Measurements from ENCODE around the gene UBL4A.

UBL4A gene

DNA sequence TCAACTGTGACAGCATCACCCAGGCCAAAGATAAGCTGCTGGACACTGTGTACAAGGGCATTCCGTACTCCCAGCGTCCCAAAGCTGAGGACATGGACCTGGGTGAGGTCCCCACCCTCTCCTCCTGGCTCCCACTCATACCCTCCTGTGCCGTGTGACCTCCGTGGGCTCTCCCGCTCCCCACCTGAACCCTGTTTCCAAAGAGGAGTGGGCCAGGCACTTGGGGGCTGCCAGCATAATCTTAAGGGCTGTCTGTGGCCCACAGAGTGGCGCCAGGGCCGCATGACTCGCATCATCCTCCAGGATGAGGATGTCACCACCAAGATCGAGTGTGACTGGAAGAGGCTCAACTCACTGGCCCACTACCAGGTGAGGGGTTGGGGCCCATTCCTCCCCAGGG lies 17.3 kb downstream of the UBL4A start:
- no peak overlapping the region for H2BK15ac ChIP-seq (ENCODE audit: low read length)
- H2BK5ac ChIP-seq (ENCODE audit: low read length) = no peak overlapping the region
- no peak overlapping the region for H2AFZ ChIP-seq (ENCODE audit: low read length)
- H2AK5ac ChIP-seq (ENCODE audit: low read depth, low read length) = no peak overlapping the region
- H3K79me1 ChIP-seq (ENCODE audit: low read depth, low read length) = peaks cover 2% of the 10 kb centered on the region
- no peaks in the 10 kb centered on the region for H3K27me3 ChIP-seq (ENCODE audit: control insufficient read depth in 3 of 3, insufficient read depth in 3 of 3, low read depth in 1 of 3, low read length in 3 of 3)
- H4K8ac ChIP-seq (ENCODE audit: low read depth, low read length) = no peak overlapping the region
- no peak overlapping the region for H2BK120ac ChIP-seq (ENCODE audit: low read depth, low read length)
- no peak overlapping the region for H3K9ac ChIP-seq (ENCODE audit: low read depth, low read length, poor library complexity)
- H3K9me3 ChIP-seq (replicated peaks in 1 of 2; ENCODE audit: control insufficient read depth in 2 of 2, insufficient read depth in 1 of 2, low read depth in 1 of 2, low read length in 2 of 2) = no peaks in the 10 kb centered on the region
- H3K36me3 ChIP-seq (replicated peaks in 1 of 2; ENCODE audit: control insufficient read depth in 2 of 2, insufficient read depth in 2 of 2, low read length in 2 of 2) = peaks cover 15 to 81% of the 10 kb centered on the region in 2 donors
- no peak overlapping the region for H3K4me2 ChIP-seq (ENCODE audit: insufficient read depth, low read length, poor library complexity, severe bottlenecking)
- H3K18ac ChIP-seq (ENCODE audit: low read length) = no peak overlapping the region
- H3K4ac ChIP-seq (ENCODE audit: low read length) = no peak overlapping the region
- H4K91ac ChIP-seq (ENCODE audit: low read depth, low read length, poor library complexity) = no peak overlapping the region
- no peaks in the 10 kb centered on the region for H3K4me1 ChIP-seq (ENCODE audit: control insufficient read depth in 2 of 2, insufficient read depth in 1 of 2, low read depth in 1 of 2, low read length in 2 of 2)
- H3K14ac ChIP-seq (ENCODE audit: low read length) = no peak overlapping the region
- no peak for DNase-seq (ENCODE audit: low spot score)
- no peak overlapping the region for H2BK12ac ChIP-seq (ENCODE audit: low read length)
- H3K27ac ChIP-seq (replicated peaks; ENCODE audit: low read length) = no peak overlapping the region
- no CpG with 5 or more reads among the region's 9 CpGs for WGBS, 2 donors (ENCODE audit: extremely low coverage in 2 of 2, insufficient read length in 2 of 2, insufficient replicate concordance in 1 of 2)
- no peak overlapping the region for H3K4me3 ChIP-seq (ENCODE audit: low read length in 2 of 2)
- no peak overlapping the region for H3K23ac ChIP-seq (ENCODE audit: low read depth, low read length, poor library complexity)

- H3K4ac ChIP-seq (ENCODE audit: low read length) = no peak overlapping the region
- no peak overlapping the region for H3K23ac ChIP-seq (ENCODE audit: low read depth, low read length, poor library complexity)
- no peaks in the 10 kb centered on the region for H3K4me1 ChIP-seq (ENCODE audit: control insufficient read depth in 2 of 2, insufficient read depth in 1 of 2, low read depth in 1 of 2, low read length in 2 of 2)
- no peak overlapping the region for H2BK120ac ChIP-seq (ENCODE audit: low read depth, low read length)
- H3K27ac ChIP-seq (replicated peaks; ENCODE audit: low read length) = no peak overlapping the region
- H3K9ac ChIP-seq (ENCODE audit: low read depth, low read length, poor library complexity) = no peak overlapping the region
- H2BK12ac ChIP-seq (ENCODE audit: low read length) = no peak overlapping the region
- no peak overlapping the region for H4K8ac ChIP-seq (ENCODE audit: low read depth, low read length)
- H3K14ac ChIP-seq (ENCODE audit: low read length) = no peak overlapping the region
- H2BK15ac ChIP-seq (ENCODE audit: low read length) = no peak overlapping the region
- no peak overlapping the region for H2BK5ac ChIP-seq (ENCODE audit: low read length)
- H3K79me1 ChIP-seq (ENCODE audit: low read depth, low read length) = peaks cover 2% of the 10 kb centered on the region
- no peak overlapping the region for H3K4me3 ChIP-seq (ENCODE audit: low read length in 2 of 2)
- no peak overlapping the region for H4K91ac ChIP-seq (ENCODE audit: low read depth, low read length, poor library complexity)
- WGBS, 2 donors (ENCODE audit: extremely low coverage in 2 of 2, insufficient read length in 2 of 2, insufficient replicate concordance in 1 of 2) = no CpG with 5 or more reads among the region's 23 CpGs
- DNase-seq (ENCODE audit: low spot score) = no peak
- H3K4me2 ChIP-seq (ENCODE audit: insufficient read depth, low read length, poor library complexity, severe bottlenecking) = no peak overlapping the region
- H2AK5ac ChIP-seq (ENCODE audit: low read depth, low read length) = no peak overlapping the region
- H2AFZ ChIP-seq (ENCODE audit: low read length) = no peak overlapping the region
- H3K18ac ChIP-seq (ENCODE audit: low read length) = no peak overlapping the region
- no peaks in the 10 kb centered on the region for H3K9me3 ChIP-seq (replicated peaks in 1 of 2; ENCODE audit: control insufficient read depth in 2 of 2, insufficient read depth in 1 of 2, low read depth in 1 of 2, low read length in 2 of 2)
- no peaks in the 10 kb centered on the region for H3K27me3 ChIP-seq (ENCODE audit: control insufficient read depth in 3 of 3, insufficient read depth in 3 of 3, low read depth in 1 of 3, low read length in 3 of 3)
- peaks cover 16 to 75% of the 10 kb centered on the region in 2 donors for H3K36me3 ChIP-seq (replicated peaks in 1 of 2; ENCODE audit: control insufficient read depth in 2 of 2, insufficient read depth in 2 of 2, low read length in 2 of 2)
Observed at GRCh38 chrX:154468217-154468616, 18.2 kb downstream of the UBL4A start.

GRCh38 chrX:154467556-154467955 lies 18.9 kb downstream of the UBL4A start:
- no peak overlapping the region for H3K4ac ChIP-seq (ENCODE audit: low read length)
- H3K27ac ChIP-seq (replicated peaks; ENCODE audit: low read length) = no peak overlapping the region
- no peak overlapping the region for H3K4me3 ChIP-seq (ENCODE audit: low read length in 2 of 2)
- no CpG with 5 or more reads among the region's 21 CpGs for WGBS, 2 donors (ENCODE audit: extremely low coverage in 2 of 2, insufficient read length in 2 of 2, insufficient replicate concordance in 1 of 2)
- H3K14ac ChIP-seq (ENCODE audit: low read length) = no peak overlapping the region
- H3K9ac ChIP-seq (ENCODE audit: low read depth, low read length, poor library complexity) = no peak overlapping the region
- H3K9me3 ChIP-seq (replicated peaks in 1 of 2; ENCODE audit: control insufficient read depth in 2 of 2, insufficient read depth in 1 of 2, low read depth in 1 of 2, low read length in 2 of 2) = no peaks in the 10 kb centered on the region
- peaks cover 2% of the 10 kb centered on the region for H3K79me1 ChIP-seq (ENCODE audit: low read depth, low read length)
- no peak overlapping the region for H4K8ac ChIP-seq (ENCODE audit: low read depth, low read length)
- no peaks in the 10 kb centered on the region for H3K4me1 ChIP-seq (ENCODE audit: control insufficient read depth in 2 of 2, insufficient read depth in 1 of 2, low read depth in 1 of 2, low read length in 2 of 2)
- H3K4me2 ChIP-seq (ENCODE audit: insufficient read depth, low read length, poor library complexity, severe bottlenecking) = no peak overlapping the region
- H2AK5ac ChIP-seq (ENCODE audit: low read depth, low read length) = no peak overlapping the region
- no peaks in the 10 kb centered on the region for H3K27me3 ChIP-seq (ENCODE audit: control insufficient read depth in 3 of 3, insufficient read depth in 3 of 3, low read depth in 1 of 3, low read length in 3 of 3)
- H2BK12ac ChIP-seq (ENCODE audit: low read length) = no peak overlapping the region
- H4K91ac ChIP-seq (ENCODE audit: low read depth, low read length, poor library complexity) = no peak overlapping the region
- no peak overlapping the region for H2AFZ ChIP-seq (ENCODE audit: low read length)
- no peak overlapping the region for H2BK120ac ChIP-seq (ENCODE audit: low read depth, low read length)
- no peak overlapping the region for H3K23ac ChIP-seq (ENCODE audit: low read depth, low read length, poor library complexity)
- no peak overlapping the region for H3K18ac ChIP-seq (ENCODE audit: low read length)
- no peak overlapping the region for H2BK15ac ChIP-seq (ENCODE audit: low read length)
- no peak for DNase-seq (ENCODE audit: low spot score)
- peaks cover 16 to 76% of the 10 kb centered on the region in 2 donors for H3K36me3 ChIP-seq (replicated peaks in 1 of 2; ENCODE audit: control insufficient read depth in 2 of 2, insufficient read depth in 2 of 2, low read length in 2 of 2)
- H2BK5ac ChIP-seq (ENCODE audit: low read length) = no peak overlapping the region

- Histone ChIP-seq H2AK5ac (ENCODE audit: low read depth, low read length) (no peak overlapping the region), H3K4ac (ENCODE audit: low read length) (no peak overlapping the region), H2BK5ac (ENCODE audit: low read length) (no peak overlapping the region), H2AFZ (ENCODE audit: low read length) (no peak overlapping the region), H3K4me2 (ENCODE audit: insufficient read depth, low read length, poor library complexity, severe bottlenecking) (no peak overlapping the region), H3K4me3 (ENCODE audit: low read length in 2 of 2) (no peak overlapping the region), H3K9ac (ENCODE audit: low read depth, low read length, poor library complexity) (no peak overlapping the region), H4K91ac (ENCODE audit: low read depth, low read length, poor library complexity) (no peak overlapping the region), H3K14ac (ENCODE audit: low read length) (no peak overlapping the region), H3K36me3 (replicated peaks in 1 of 2; ENCODE audit: control insufficient read depth in 2 of 2, insufficient read depth in 2 of 2, low read length in 2 of 2) (peaks cover 16 to 76% of the 10 kb centered on the region in 2 donors), H3K79me1 (ENCODE audit: low read depth, low read length) (peaks cover 2% of the 10 kb centered on the region), H2BK12ac (ENCODE audit: low read length) (no peak overlapping the region), H4K8ac (ENCODE audit: low read depth, low read length) (no peak overlapping the region), H3K4me1 (ENCODE audit: control insufficient read depth in 2 of 2, insufficient read depth in 1 of 2, low read depth in 1 of 2, low read length in 2 of 2) (no peaks in the 10 kb centered on the region), H3K18ac (ENCODE audit: low read length) (no peak overlapping the region), H2BK15ac (ENCODE audit: low read length) (no peak overlapping the region), H3K27ac (replicated peaks; ENCODE audit: low read length) (no peak overlapping the region), H3K27me3 (ENCODE audit: control insufficient read depth in 3 of 3, insufficient read depth in 3 of 3, low read depth in 1 of 3, low read length in 3 of 3) (no peaks in the 10 kb centered on the region), H3K9me3 (replicated peaks in 1 of 2; ENCODE audit: control insufficient read depth in 2 of 2, insufficient read depth in 1 of 2, low read depth in 1 of 2, low read length in 2 of 2) (no peaks in the 10 kb centered on the region), H3K23ac (ENCODE audit: low read depth, low read length, poor library complexity) (no peak overlapping the region), H2BK120ac (ENCODE audit: low read depth, low read length) (no peak overlapping the region)
- whole genome bisulfite sequencing, 2 donors (ENCODE audit: extremely low coverage in 2 of 2, insufficient read length in 2 of 2, insufficient replicate concordance in 1 of 2) = no CpG with 5 or more reads among the region's 15 CpGs
- DNase-seq (ENCODE audit: low spot score) = no peak
Observed at GRCh38 chrX:154466907-154467306, 19.5 kb downstream of the UBL4A start.
